DOHH2 (cell line): ENCODE data around the gene ZZZ3.
A peak's percentile ranks its signal among the peaks of the same experiment; 100 is the strongest.

ENCODE experiments used
- H3F3A ChIP-seq: fragments of 200-600 bp; sonication (generic), shearing (Covaris generic); 2 replicates; pipeline ENCODE4 v1.6.0; 2016; ENCODE audit warnings: antibody characterized with exemption, mild to moderate bottlenecking; ENCODE audit not compliant: control insufficient read depth, insufficient read depth
- H3K27ac ChIP-seq: fragments of 200-600 bp; sonication (generic); 2 replicates; pipeline ENCODE4 v1.5.1; 2014; ENCODE audit warnings: low read depth, mild to moderate bottlenecking, low read length, moderate library complexity
- H3K27me3 ChIP-seq: fragments of 200-600 bp; sonication (generic); 2 replicates; pipeline ENCODE4 v1.6.1; 2014; ENCODE audit warnings: mild to moderate bottlenecking, low read length, mixed read lengths; ENCODE audit not compliant: control insufficient read depth
- H3K36me3 ChIP-seq: fragments of 200-600 bp; sonication (generic); 2 replicates; pipeline ENCODE4 v1.6.1; 2014; ENCODE audit warnings: mild to moderate bottlenecking, low read length, moderate library complexity, mixed read lengths; ENCODE audit not compliant: control insufficient read depth
- H3K4me1 ChIP-seq: fragments of 200-600 bp; sonication (generic); 2 replicates; pipeline ENCODE4 v1.6.1; 2014; ENCODE audit warnings: mild to moderate bottlenecking, low read length, mixed read lengths; ENCODE audit not compliant: control insufficient read depth
- H3K4me2 ChIP-seq: fragments of 200-600 bp; sonication (generic); 2 replicates; pipeline ENCODE4 v1.6.0; 2014; ENCODE audit warnings: mild to moderate bottlenecking, low read length, moderate library complexity
- H3K4me3 ChIP-seq: fragments of 200-600 bp; sonication (generic); 2 replicates; pipeline ENCODE4 v1.5.1; 2014; ENCODE audit warnings: mild to moderate bottlenecking, low read length, mixed read lengths
- H3K79me2 ChIP-seq: fragments of 200-600 bp; sonication (generic); 2 replicates; pipeline ENCODE4 v1.6.1; 2014; ENCODE audit warnings: mild to moderate bottlenecking, low read length, mixed read lengths; ENCODE audit not compliant: control insufficient read depth
- H3K9me2 ChIP-seq: fragments of 200-600 bp; sonication (generic); replicated peaks from 2 replicates; pipeline ENCODE4 v1.6.1; 2014; ENCODE audit warnings: mild to moderate bottlenecking, low read length, mixed read lengths; ENCODE audit not compliant: control insufficient read depth
- H3K9me3 ChIP-seq: fragments of 200-600 bp; sonication (generic); 2 replicates; pipeline ENCODE4 v1.6.1; 2014; ENCODE audit warnings: antibody characterized with exemption, low read length, mixed read lengths; ENCODE audit not compliant: control insufficient read depth, insufficient read depth
- H4K20me1 ChIP-seq: fragments of 200-600 bp; sonication (generic); 2 replicates; pipeline ENCODE4 v1.6.0; 2014; ENCODE audit warnings: low read depth, mild to moderate bottlenecking, antibody characterized with exemption, low read length, moderate library complexity; ENCODE audit not compliant: control insufficient read depth, insufficient read depth
- CTCF ChIP-seq: fragments of 200-600 bp; sonication (generic); IDR thresholded peaks from one replicate; pipeline ENCODE4 v1.5.1; 2014; ENCODE audit warnings: antibody characterized with exemption, mild to moderate bottlenecking, low read depth, low read length; ENCODE audit not compliant: poor library complexity, severe bottlenecking
- EZH2phosphoT487 ChIP-seq: fragments of 200-600 bp; sonication (generic); IDR thresholded peaks from 2 replicates; pipeline ENCODE4 v1.6.1; 2017; ENCODE audit warnings: borderline replicate concordance, mild to moderate bottlenecking, antibody characterized with exemption, low read length, moderate library complexity, mixed read lengths

ZZZ3 gene

GRCh38 chr1:77697441-77697840, 15.0 kb upstream of the ZZZ3 start:
- H3K4me3 ChIP-seq: no peak overlapping the region
- H3K9me3 ChIP-seq: no peaks in the 10 kb centered on the region
- no peaks in the 10 kb centered on the region for H3K4me1 ChIP-seq
- no peak overlapping the region for H3K4me2 ChIP-seq
- H4K20me1 ChIP-seq: no peaks in the 10 kb centered on the region
- H3F3A ChIP-seq: no peaks in the 10 kb centered on the region
- no peaks in the 10 kb centered on the region for H3K79me2 ChIP-seq
- TF ChIP-seq EZH2phosphoT487: no peak
- TF ChIP-seq CTCF: no peak
- no peaks in the 10 kb centered on the region; the same call in 1 of the 2 replicates for H3K36me3 ChIP-seq
- H3K27ac ChIP-seq: no peak overlapping the region
- no peaks in the 10 kb centered on the region for H3K9me2 ChIP-seq
- H3K27me3 ChIP-seq: no peaks in the 10 kb centered on the region

GRCh38 chr1:77688939-77689338, 6.5 kb upstream of the ZZZ3 start:
- H3K9me2 ChIP-seq: no peaks in the 10 kb centered on the region
- TF ChIP-seq CTCF: no peak
- TF ChIP-seq EZH2phosphoT487: no peak
- H3K4me3 ChIP-seq: no peak overlapping the region
- H3F3A ChIP-seq: peaks cover 11% of the 10 kb centered on the region
- no peaks in the 10 kb centered on the region for H3K9me3 ChIP-seq
- H3K4me1 ChIP-seq: peaks cover 29% of the 10 kb centered on the region
- no peak overlapping the region for H3K4me2 ChIP-seq
- no peaks in the 10 kb centered on the region for H3K36me3 ChIP-seq
- peaks cover 10% of the 10 kb centered on the region for H3K79me2 ChIP-seq
- no peak overlapping the region for H3K27ac ChIP-seq
- no peaks in the 10 kb centered on the region for H4K20me1 ChIP-seq
- no peaks in the 10 kb centered on the region for H3K27me3 ChIP-seq

GRCh38 chr1:77687519-77687906, 5.1 kb upstream of the ZZZ3 start:
- Histone ChIP-seq H3K4me2 (peak overlapping the region; percentile 53), H3K27me3 (no peaks in the 10 kb centered on the region), H4K20me1 (no peaks in the 10 kb centered on the region), H3K27ac (peak overlapping the region; percentile 30), H3K36me3 (no peaks in the 10 kb centered on the region), H3K4me3 (peak overlapping the region; percentile 40), H3K4me1 (peaks cover 32% of the 10 kb centered on the region), H3F3A (peaks cover 11% of the 10 kb centered on the region), H3K79me2 (peaks cover 15% of the 10 kb centered on the region), H3K9me2 (no peaks in the 10 kb centered on the region), H3K9me3 (no peaks in the 10 kb centered on the region)
- TF ChIP-seq CTCF (peak; percentile 51), EZH2phosphoT487 (no peak)
